ENCODE measurements around the gene C1orf210. TPM values are rescaled to one million over a fixed set of nuclear protein-coding genes. Genes with fewer than 3 reads are reported as not detected.

C1orf210 gene
- total RNA-seq, 1 experiment from 2014 or later = 5.9 TPM

DNA sequence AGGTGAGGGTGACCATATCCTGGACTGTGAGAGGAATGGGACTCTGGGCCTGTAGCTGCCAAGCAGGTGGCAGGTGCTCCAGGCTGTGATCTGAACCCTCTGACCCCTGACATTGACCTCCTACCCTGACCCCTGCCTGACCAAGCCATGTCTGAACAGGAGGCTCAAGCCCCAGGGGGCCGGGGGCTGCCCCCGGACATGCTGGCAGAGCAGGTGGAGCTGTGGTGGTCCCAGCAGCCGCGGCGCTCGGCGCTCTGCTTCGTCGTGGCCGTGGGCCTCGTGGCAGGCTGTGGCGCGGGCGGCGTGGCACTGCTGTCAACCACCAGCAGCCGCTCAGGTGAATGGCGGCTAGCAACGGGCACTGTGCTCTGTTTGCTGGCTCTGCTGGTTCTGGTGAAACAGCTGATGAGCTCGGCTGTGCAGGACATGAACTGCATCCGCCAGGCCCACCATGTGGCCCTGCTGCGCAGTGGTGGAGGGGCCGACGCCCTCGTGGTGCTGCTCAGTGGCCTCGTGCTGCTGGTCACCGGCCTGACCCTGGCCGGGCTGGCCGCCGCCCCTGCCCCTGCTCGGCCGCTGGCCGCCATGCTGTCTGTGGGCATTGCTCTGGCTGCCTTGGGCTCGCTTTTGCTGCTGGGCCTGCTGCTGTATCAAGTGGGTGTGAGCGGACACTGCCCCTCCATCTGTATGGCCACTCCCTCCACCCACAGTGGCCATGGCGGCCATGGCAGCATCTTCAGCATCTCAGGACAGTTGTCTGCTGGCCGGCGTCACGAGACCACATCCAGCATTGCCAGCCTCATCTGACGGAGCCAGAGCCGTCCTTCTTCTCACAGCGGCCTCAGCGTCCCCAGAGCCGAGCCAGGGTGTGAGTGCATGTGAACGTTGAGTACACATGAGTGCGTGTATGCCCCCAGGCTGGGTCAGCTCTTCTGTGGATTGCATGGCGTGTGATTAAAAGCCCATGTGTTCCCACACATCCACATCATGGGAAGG, 12.5 kb downstream of the C1orf210 start:
- Histone ChIP-seq H3K56ac (ENCODE audit: insufficient read length, low read depth, low read length) (no peak overlapping the region), H3T11ph (ENCODE audit: low read length) (no peak overlapping the region), H4K5ac (ENCODE audit: insufficient read length, low read depth, low read length) (no peak overlapping the region), H3K23me2 (ENCODE audit: insufficient read length, low read depth, low read length, poor library complexity, severe bottlenecking) (peaks cover 6% of the 10 kb centered on the region), H3K23ac (ENCODE audit: insufficient read length, low read depth, low read length) (no peak overlapping the region), H4K8ac (replicated peaks; ENCODE audit: insufficient read length, low read depth, low read length) (no peak overlapping the region), H3K14ac (ENCODE audit: insufficient read depth, low read length) (no peak overlapping the region), H3K4me2 (ENCODE audit: insufficient read depth, insufficient read length, low read length) (no peak overlapping the region), H2BK20ac (ENCODE audit: low read depth, low read length, poor library complexity, severe bottlenecking) (no peak overlapping the region), H2BK12ac (ENCODE audit: insufficient read length, low read depth, low read length) (no peak overlapping the region), H3K18ac (ENCODE audit: insufficient read length, low read depth, low read length) (no peak overlapping the region), H3K4ac (ENCODE audit: low read depth, low read length) (no peak overlapping the region), H2BK15ac (ENCODE audit: low read depth, low read length) (no peak overlapping the region), H3K79me1 (ENCODE audit: insufficient read depth, low read depth, low read length, poor library complexity, severe bottlenecking) (no peaks in the 10 kb centered on the region), H2AK5ac (ENCODE audit: insufficient read length, low read length) (no peak overlapping the region), H2AFZ (ENCODE audit: low read length) (no peak overlapping the region), H4K91ac (ENCODE audit: insufficient read length, low read depth, low read length) (no peak overlapping the region), H2BK120ac (ENCODE audit: low read depth, low read length, poor library complexity, severe bottlenecking) (no peak overlapping the region), H3K4me1 (ENCODE audit: insufficient read depth, low read length) (peaks cover 5% of the 10 kb centered on the region; the same call in 1 of the 2 replicates), H3K9ac (ENCODE audit: extremely low read depth, insufficient read length, low read length) (no peak overlapping the region), H3K27ac (ENCODE audit: insufficient read length, low read depth, low read length) (no peak overlapping the region), H4K20me1 (ENCODE audit: control insufficient read depth, insufficient read depth, insufficient read length) (peaks cover 3% of the 10 kb centered on the region), H2BK5ac (ENCODE audit: insufficient read length, low read length) (no peak overlapping the region), H3K27me3 (ENCODE audit: insufficient read depth, low read length) (no peaks in the 10 kb centered on the region), H3K9me3 (ENCODE audit: control insufficient read depth, low read depth, low read length) (no peaks in the 10 kb centered on the region), H3K79me2 (ENCODE audit: insufficient read depth, low read length) (no peaks in the 10 kb centered on the region)
- Mint-ChIP-seq H3K27ac (no peak overlapping the region), H3K36me3 (ENCODE audit: insufficient read depth in 1 of 3, low read depth in 3 of 3) (peaks cover 4 to 25% (median 14%) of the 10 kb centered on the region in 3 experiments; a peak in 6 of 7 replicates), H3K4me3 (no peak overlapping the region), H3K27me3 (ENCODE audit: low read depth) (peaks cover 3% of the 10 kb centered on the region), H3K4me1 (peaks cover 22 to 26% of the 10 kb centered on the region in 2 experiments), H3K9me3 (no peaks in the 10 kb centered on the region)
- no CpG with 5 or more reads among the region's 46 CpGs for WGBS (ENCODE audit: extremely low coverage, insufficient read length, low lambda C conversion rate)
- TF ChIP-seq CTCF (conservative IDR thresholded peaks at IDR 0.05) = no peak
- peak; percentile 20 for DNase-seq

Measured in H9 (cell line).